HEK293 (cell line): ENCODE data around the gene ZFP57.

Source experiments
- CTCF ChIA-PET: fragments of 350-600 bp; formaldehyde crosslinking; extraction: SDS; loops from one replicate; lab custom pipeline; 2021; ENCODE audit warnings: antibody characterized with exemption; lab: Yijun Ruan, JAX
- POLR2A ChIA-PET: fragments of 300-600 bp; formaldehyde crosslinking; extraction: SDS; loops from one replicate; lab custom pipeline; 2020; ENCODE audit warnings: antibody characterized with exemption, inconsistent platforms; lab: Yijun Ruan, JAX
- H3K27ac ChIP-seq: fragments of 200-500 bp; sonication (Bioruptor generic); 2 replicates; pipeline ENCODE4 v1.5.1; 2014; ENCODE audit warnings: low read depth, low read length, control low read depth, inconsistent platforms; ENCODE audit errors: extremely low read depth
- H3K36me3 ChIP-seq, 2 experiments: fragments of 200-500 bp in 1 of 2; sonication (Bioruptor generic) in 1 of 2; 1 replicate in 1 of 2; 2 replicates in 1 of 2; pipeline ENCODE4 v1.5.1; 2014 to 2017; ENCODE audit warnings: inconsistent platforms in 2 of 2, low read length in 2 of 2; ENCODE audit not compliant: control insufficient read depth in 2 of 2, insufficient read depth in 1 of 2
- H3K4me1 ChIP-seq: fragments of 200-500 bp; sonication (Bioruptor generic); 2 replicates; pipeline ENCODE4 v1.5.1; 2014; ENCODE audit warnings: mild to moderate bottlenecking, low read length, inconsistent platforms; ENCODE audit not compliant: control insufficient read depth, insufficient read depth
- H3K4me3 ChIP-seq: 2 replicates; pipeline ENCODE4 v1.5.1; 2011; ENCODE audit warnings: low read depth, mild to moderate bottlenecking, control low read depth, low read length, moderate library complexity
- H3K9me3 ChIP-seq: fragments of 200-500 bp; sonication (Bioruptor generic); 2 replicates; pipeline ENCODE4 v1.5.1; 2014; ENCODE audit warnings: low read depth, low read length, inconsistent platforms; ENCODE audit not compliant: control insufficient read depth, insufficient read depth
- EGR2 ChIP-seq: fragments of 450-650 bp; formaldehyde crosslinking; IDR thresholded peaks from 2 replicates; pipeline ENCODE4 v1.5.1; 2016; ENCODE audit warnings: low read depth, missing biosample characterization, missing genetic modification characterization
- GLIS1 ChIP-seq: fragments of 450-650 bp; formaldehyde crosslinking; IDR thresholded peaks from 2 replicates; pipeline ENCODE4 v1.5.1; 2016; ENCODE audit warnings: missing biosample characterization, missing genetic modification characterization
- KLF9 ChIP-seq: fragments of 450-650 bp; formaldehyde crosslinking; IDR thresholded peaks from 2 replicates; pipeline ENCODE4 v1.5.1; 2016; ENCODE audit warnings: missing biosample characterization, missing genetic modification characterization, low read depth
- PRDM1 ChIP-seq: fragments of 450-650 bp; formaldehyde crosslinking; IDR thresholded peaks from 2 replicates; pipeline ENCODE4; 2016; ENCODE audit warnings: missing biosample characterization, missing genetic modification characterization
- ZFP3 ChIP-seq: fragments of 450-650 bp; formaldehyde crosslinking; IDR thresholded peaks from 2 replicates; pipeline ENCODE4 v1.5.1; 2016; ENCODE audit warnings: low read depth, missing biosample characterization, missing genetic modification characterization
- ZIC2 ChIP-seq: fragments of 450-650 bp; formaldehyde crosslinking; IDR thresholded peaks from 2 replicates; pipeline ENCODE4 v1.5.1; 2016; ENCODE audit warnings: missing biosample characterization, missing genetic modification characterization
- ZNF341 ChIP-seq: fragments of 450-650 bp; formaldehyde crosslinking; IDR thresholded peaks from 2 replicates; pipeline ENCODE4; 2016; ENCODE audit warnings: low read depth, missing biosample characterization, missing genetic modification characterization
- ZNF366 ChIP-seq: fragments of 450-650 bp; formaldehyde crosslinking; conservative IDR thresholded peaks from 2 replicates; pipeline ENCODE4 v1.5.1; 2016; ENCODE audit warnings: missing biosample characterization, missing genetic modification characterization
- TF ChIP-seq, protein P1 (sequence below): fragments of 450-650 bp; formaldehyde crosslinking; IDR thresholded peaks from 2 replicates; pipeline ENCODE4 v1.5.1; 2016; ENCODE audit warnings: missing biosample characterization, missing genetic modification characterization, low read depth

ZFP57 gene

DNA sequence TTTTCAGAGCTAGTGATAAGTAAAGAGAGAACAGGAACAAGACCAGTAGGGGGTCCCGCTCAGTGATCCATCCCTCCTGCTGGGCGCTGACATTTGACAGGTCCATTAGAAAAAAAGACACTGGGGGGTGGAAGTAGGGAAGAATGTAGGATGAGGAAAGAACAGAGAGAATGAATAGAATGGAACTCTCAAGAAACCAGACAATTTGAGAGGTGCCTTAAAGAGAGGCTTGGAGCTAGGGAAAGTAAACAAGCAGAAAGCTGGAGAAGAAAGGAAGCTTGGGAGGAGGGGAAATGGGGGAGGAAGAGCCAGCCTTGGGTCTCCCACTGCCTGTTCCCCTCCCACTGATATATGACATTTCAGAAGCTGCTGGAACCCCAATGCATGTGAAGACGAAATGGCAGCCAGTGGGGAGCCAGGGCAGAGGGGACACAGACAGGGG lies 56.4 kb downstream of the ZFP57 start:
- no peak overlapping the region; the same call in 1 of the 2 replicates for H3K27ac ChIP-seq
- H3K4me3 ChIP-seq, result no peak overlapping the region
- ChIA-PET POLR2A (interaction anchor here (0.6 to 1.5 kb wide), 3 partner anchors 8 to 21 kb away, joined by 3 to 5 read pairs (median 4); partner anchors contain the start of gene GABBR1), CTCF (interaction anchor here (1.0 to 2.2 kb wide), 3 partner anchors 23 to 35 kb away, joined by 4 to 11 read pairs (median 4); no protein-coding TSS in a partner anchor)
- no peak for TF ChIP-seq KLF9 (tag by site-specific recombination)
- peak; percentile 99 for TF ChIP-seq ZIC2 (tag by site-specific recombination)
- peak; percentile 67 for TF ChIP-seq GLIS1 (tag by site-specific recombination)
- peak; percentile 46; the same call in 1 of the 2 replicates for TF ChIP-seq PRDM1
- TF ChIP-seq EGR2, result peak; percentile 54
- TF ChIP-seq, protein P1, sequence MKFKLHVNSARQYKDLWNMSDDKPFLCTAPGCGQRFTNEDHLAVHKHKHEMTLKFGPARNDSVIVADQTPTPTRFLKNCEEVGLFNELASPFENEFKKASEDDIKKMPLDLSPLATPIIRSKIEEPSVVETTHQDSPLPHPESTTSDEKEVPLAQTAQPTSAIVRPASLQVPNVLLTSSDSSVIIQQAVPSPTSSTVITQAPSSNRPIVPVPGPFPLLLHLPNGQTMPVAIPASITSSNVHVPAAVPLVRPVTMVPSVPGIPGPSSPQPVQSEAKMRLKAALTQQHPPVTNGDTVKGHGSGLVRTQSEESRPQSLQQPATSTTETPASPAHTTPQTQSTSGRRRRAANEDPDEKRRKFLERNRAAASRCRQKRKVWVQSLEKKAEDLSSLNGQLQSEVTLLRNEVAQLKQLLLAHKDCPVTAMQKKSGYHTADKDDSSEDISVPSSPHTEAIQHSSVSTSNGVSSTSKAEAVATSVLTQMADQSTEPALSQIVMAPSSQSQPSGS, result no peak
- TF ChIP-seq ZFP3 (tag by site-specific recombination), result no peak
- 0 out of 2 replicates have a peak, but pooled peaks have one; percentile 13 for TF ChIP-seq ZNF366
- TF ChIP-seq ZNF341 (tag by site-specific recombination), result peak; percentile 83
- H3K9me3 ChIP-seq, result no peaks in the 10 kb centered on the region
- peaks cover 28 to 48% of the 10 kb centered on the region in 2 experiments for H3K36me3 ChIP-seq
- H3K4me1 ChIP-seq, result peaks cover 13% of the 10 kb centered on the region
